HepG2 (cell line): ENCODE results near the gene NF2. TPM values are rescaled to one million over a fixed set of nuclear protein-coding genes. Genes with fewer than 3 reads are reported as not detected.
A peak's percentile ranks its signal among the peaks of the same experiment; 100 is the strongest.

Experiments
- ATF2 ChIP-seq: sonication (generic); formaldehyde crosslinking; IDR thresholded peaks from 2 replicates; pipeline ENCODE4 v1.4.0; 2020; ENCODE audit warnings: missing genetic modification reagents
- ATF3 ChIP-seq: sonication (generic); formaldehyde crosslinking; IDR thresholded peaks from 2 replicates; pipeline ENCODE4 v1.4.0; 2020; ENCODE audit warnings: missing genetic modification reagents
- BRCA1 ChIP-seq: sonication (generic); formaldehyde crosslinking; IDR thresholded peaks from 2 replicates; pipeline ENCODE4 v1.4.0; 2020; ENCODE audit warnings: missing genetic modification reagents
- CBFB ChIP-seq: sonication (generic); formaldehyde crosslinking; IDR thresholded peaks from 2 replicates; pipeline ENCODE4 v1.4.0; 2020; ENCODE audit warnings: missing genetic modification reagents
- CERS6 ChIP-seq: sonication (generic); formaldehyde crosslinking; IDR thresholded peaks from 2 replicates; pipeline ENCODE4 v1.5.0; 2020; ENCODE audit warnings: missing genetic modification reagents
- DMAP1 ChIP-seq: IDR thresholded peaks from 2 replicates; pipeline ENCODE4 v1.6.1; 2016
- GABPB1 ChIP-seq: IDR thresholded peaks from 2 replicates; pipeline ENCODE4 v1.6.1; 2016; ENCODE audit warnings: mild to moderate bottlenecking, missing genetic modification reagents, moderate library complexity, missing compliant biosample characterization
- GPBP1L1 ChIP-seq: sonication (generic); formaldehyde crosslinking; IDR thresholded peaks from 2 replicates; pipeline ENCODE4 v1.5.0; 2020; ENCODE audit warnings: mild to moderate bottlenecking, missing genetic modification reagents
- GRHL1 ChIP-seq: sonication (generic); formaldehyde crosslinking; conservative IDR thresholded peaks from 2 replicates; pipeline ENCODE4 v1.8.0; 2022; ENCODE audit warnings: missing genetic modification reagents
- HNRNPK ChIP-seq: fragments of 200-400 bp; formaldehyde crosslinking; IDR thresholded peaks from 2 replicates; pipeline ENCODE4 v1.6.1; 2018; ENCODE audit warnings: low read length, low read depth, moderate library complexity, mild to moderate bottlenecking; ENCODE audit not compliant: poor library complexity, severe bottlenecking
- HNRNPL ChIP-seq: fragments of 200-400 bp; formaldehyde crosslinking; IDR thresholded peaks from 2 replicates; pipeline ENCODE4 v1.6.1; 2017; ENCODE audit warnings: mild to moderate bottlenecking, low read depth, low read length
- MED13 ChIP-seq: sonication (generic); formaldehyde crosslinking; IDR thresholded peaks from 2 replicates; pipeline ENCODE4 v1.5.0; 2020; ENCODE audit warnings: missing genetic modification reagents
- NR1H2 ChIP-seq: sonication (generic); formaldehyde crosslinking; IDR thresholded peaks from 2 replicates; pipeline ENCODE4 v1.8.1; 2022; ENCODE audit warnings: low read depth, missing genetic modification reagents, borderline replicate concordance
- POLR2A ChIP-seq, 2 experiments: IDR thresholded peaks; 2 replicates each; pipeline ENCODE4 v1.6.1; 2011; ENCODE audit warnings: low read depth in 2 of 2, low read length in 2 of 2, mild to moderate bottlenecking in 1 of 2, moderate library complexity in 1 of 2; ENCODE audit not compliant: insufficient read depth in 1 of 2
- RFX5 ChIP-seq: IDR thresholded peaks from 2 replicates; pipeline ENCODE4 v1.6.1; 2011; ENCODE audit warnings: low read depth, low read length, improper control_type of control experiment
- SALL1 ChIP-seq: sonication (generic); formaldehyde crosslinking; IDR thresholded peaks from 2 replicates; pipeline ENCODE4 v1.8.0; 2022; ENCODE audit warnings: mild to moderate bottlenecking, missing genetic modification reagents
- TBP ChIP-seq: sonication (generic); formaldehyde crosslinking; IDR thresholded peaks from 2 replicates; pipeline ENCODE4 v1.5.0; 2020; ENCODE audit warnings: missing genetic modification reagents
- TEAD3 ChIP-seq: optimal IDR thresholded peaks from 2 replicates; pipeline ENCODE3; 2016; ENCODE audit warnings: borderline replicate concordance
- TEF ChIP-seq: sonication (generic); formaldehyde crosslinking; IDR thresholded peaks from 2 replicates; pipeline ENCODE4 v1.5.0; 2020; ENCODE audit warnings: missing genetic modification reagents
- polyA plus RNA-seq, 8 experiments: library from polyadenylated mRNA; depleted of rRNA in 3 of 8; stranded (reverse) in 7 of 8; unstranded in 1 of 8; fragments of >200 nt; fragmentation: Illumina TruSeq in 4 of 8; extraction: Trizol in 4 of 8; gene quantifications; 2 replicates each; pipeline versions ENCODE4 v1.2.1 to v1.2.3, GENCODE V29; 2011 to 2016; ENCODE audit warnings: low read depth in 4 of 8, missing spikeins in 1 of 8, mixed read lengths in 1 of 8; ENCODE audit not compliant: insufficient read depth in 1 of 8
- total RNA-seq, 5 experiments: library from RNA; depleted of rRNA; stranded (reverse); fragments of >200 nt; fragmentation: Illumina TruSeq; extraction: Trizol; gene quantifications; 2 replicates each; pipeline ENCODE4 v1.2.3, GENCODE V29; 2016; ENCODE audit warnings: low read depth in 1 of 5

Gene NF2
- total and polyA plus RNA-seq, 2 of the 13 experiments (the other 11 are each of a cell fraction or from before 2014, with no cell fraction given), result 9.3 to 33.3 TPM

GRCh38 chr22:29603358-29604075 lies at the start of gene NF2 (continued):
- TF ChIP-seq GRHL1 (CRISPR knock-in tag) (no peak), POLR2A (IDR thresholded peaks at IDR 0.05; ENCODE audit: insufficient read depth in 1 of 2, low read depth in 2 of 2, low read length in 2 of 2) (peak; percentile 63 to 64; a peak in 3 of 4 replicates), CERS6 (CRISPR knock-in tag) (no peak), ATF3 (no peak), DMAP1 (peak; percentile 52), HNRNPL (no peak), NR1H2 (CRISPR knock-in tag) (no peak), MED13 (no peak), TBP (no peak), ATF2 (CRISPR knock-in tag) (0 out of 2 replicates have a peak, but pooled peaks have one; percentile 11), HNRNPK (peak; percentile 70), GPBP1L1 (CRISPR knock-in tag) (no peak), GABPB1 (peak; percentile 88), SALL1 (CRISPR knock-in tag) (peak; percentile 59), RFX5 (peak; percentile 80), CBFB (peak; percentile 17; the same call in 1 of the 2 replicates), TEAD3 (no peak), TEF (CRISPR knock-in tag) (no peak), BRCA1 (CRISPR knock-in tag) (0 out of 2 replicates have a peak, but pooled peaks have one; percentile 41)
